GM20000 (cell line): ENCODE data around the gene COA3.

Experiments
- DNase-seq: peaks from one replicate; pipeline ENCODE4 v3.0.0; 2012; ENCODE audit warnings: low spot score
- TF ChIP-seq, protein P1 (sequence below): IDR thresholded peaks from 2 replicates; pipeline ENCODE4 v1.5.1; 2012; ENCODE audit warnings: mild to moderate bottlenecking, control low read depth; ENCODE audit errors: extremely low read depth, missing control alignments

Gene COA3

DNA sequence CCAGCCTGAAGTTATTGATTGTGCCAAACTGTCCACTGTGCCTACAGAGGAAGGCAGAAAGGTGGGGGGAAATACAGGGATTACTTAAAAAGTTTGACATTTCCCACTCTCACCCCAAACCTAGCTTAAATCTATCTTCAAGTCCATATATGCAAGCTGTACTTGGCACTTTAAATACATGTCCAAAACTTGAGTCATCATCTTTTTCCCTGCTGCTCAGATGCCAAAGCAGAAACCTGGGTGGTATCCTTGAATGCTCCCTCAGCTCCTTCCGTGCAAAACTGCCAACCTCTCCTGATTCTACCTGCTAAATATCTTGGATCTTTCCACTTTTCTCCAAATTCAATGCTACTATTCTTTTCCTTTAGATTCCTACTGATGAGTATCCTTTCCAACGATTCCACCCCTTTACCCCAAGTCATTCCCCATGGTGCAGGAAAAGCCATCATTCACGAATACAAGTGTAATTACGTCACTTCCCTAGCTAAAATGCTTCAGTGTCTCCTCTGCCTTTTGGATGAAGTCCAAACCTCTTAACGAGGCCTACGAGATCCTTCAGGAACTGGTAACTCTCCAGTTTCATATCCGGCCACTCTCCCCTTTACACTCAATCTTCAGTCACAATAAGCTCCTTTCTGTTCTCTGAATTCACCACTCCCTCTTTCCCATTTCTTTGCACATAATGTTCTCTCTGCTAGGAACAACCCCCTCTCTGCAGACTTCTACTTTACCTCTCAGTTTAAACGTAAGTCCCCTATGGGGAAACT lies 16.3 kb upstream of the COA3 start:
- TF ChIP-seq, protein P1, sequence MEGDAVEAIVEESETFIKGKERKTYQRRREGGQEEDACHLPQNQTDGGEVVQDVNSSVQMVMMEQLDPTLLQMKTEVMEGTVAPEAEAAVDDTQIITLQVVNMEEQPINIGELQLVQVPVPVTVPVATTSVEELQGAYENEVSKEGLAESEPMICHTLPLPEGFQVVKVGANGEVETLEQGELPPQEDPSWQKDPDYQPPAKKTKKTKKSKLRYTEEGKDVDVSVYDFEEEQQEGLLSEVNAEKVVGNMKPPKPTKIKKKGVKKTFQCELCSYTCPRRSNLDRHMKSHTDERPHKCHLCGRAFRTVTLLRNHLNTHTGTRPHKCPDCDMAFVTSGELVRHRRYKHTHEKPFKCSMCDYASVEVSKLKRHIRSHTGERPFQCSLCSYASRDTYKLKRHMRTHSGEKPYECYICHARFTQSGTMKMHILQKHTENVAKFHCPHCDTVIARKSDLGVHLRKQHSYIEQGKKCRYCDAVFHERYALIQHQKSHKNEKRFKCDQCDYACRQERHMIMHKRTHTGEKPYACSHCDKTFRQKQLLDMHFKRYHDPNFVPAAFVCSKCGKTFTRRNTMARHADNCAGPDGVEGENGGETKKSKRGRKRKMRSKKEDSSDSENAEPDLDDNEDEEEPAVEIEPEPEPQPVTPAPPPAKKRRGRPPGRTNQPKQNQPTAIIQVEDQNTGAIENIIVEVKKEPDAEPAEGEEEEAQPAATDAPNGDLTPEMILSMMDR: no peak
- DNase-seq: no peak

DNA sequence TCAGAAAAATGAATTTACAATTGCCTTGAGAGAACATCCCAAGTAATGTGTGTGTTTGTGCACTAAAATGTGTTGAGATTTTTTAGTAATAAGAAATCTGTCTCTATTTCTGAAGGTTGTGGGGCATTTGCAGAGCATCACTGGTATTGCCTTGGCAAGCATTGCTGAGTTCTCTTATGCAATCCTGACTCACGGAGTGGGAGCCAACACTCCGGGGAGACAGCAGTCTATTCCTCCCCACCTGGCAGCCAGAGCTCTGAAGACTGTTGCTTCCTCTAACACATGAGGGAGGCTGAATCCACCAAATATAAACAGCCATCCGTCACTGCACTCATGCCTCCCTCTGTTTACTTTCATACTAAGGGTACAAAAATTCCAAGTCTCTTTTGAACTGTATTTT lies 10.7 kb upstream of the COA3 start:
- TF ChIP-seq, protein P1: no peak
- DNase-seq: no peak

DNA sequence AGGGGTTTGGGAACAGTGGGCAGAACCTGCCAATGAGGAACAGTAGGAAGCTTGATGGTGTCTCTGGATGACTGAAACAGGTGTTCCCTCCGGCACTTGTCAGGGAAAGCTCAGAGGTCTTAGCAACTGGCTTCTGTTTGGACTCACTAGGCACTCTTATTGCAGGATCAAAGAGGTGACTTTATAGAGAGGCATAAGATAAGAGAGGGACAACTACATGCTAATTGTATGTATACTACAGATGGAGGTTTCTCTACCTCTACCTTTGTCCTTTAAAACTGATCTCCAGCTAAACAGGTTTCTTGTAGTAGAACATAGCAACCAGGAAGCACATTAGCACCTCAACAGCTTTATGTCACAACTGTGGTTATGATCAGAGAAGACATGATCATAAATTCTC lies 7.7 kb upstream of the COA3 start:
- DNase-seq: no peak
- TF ChIP-seq, protein P1: no peak

DNA sequence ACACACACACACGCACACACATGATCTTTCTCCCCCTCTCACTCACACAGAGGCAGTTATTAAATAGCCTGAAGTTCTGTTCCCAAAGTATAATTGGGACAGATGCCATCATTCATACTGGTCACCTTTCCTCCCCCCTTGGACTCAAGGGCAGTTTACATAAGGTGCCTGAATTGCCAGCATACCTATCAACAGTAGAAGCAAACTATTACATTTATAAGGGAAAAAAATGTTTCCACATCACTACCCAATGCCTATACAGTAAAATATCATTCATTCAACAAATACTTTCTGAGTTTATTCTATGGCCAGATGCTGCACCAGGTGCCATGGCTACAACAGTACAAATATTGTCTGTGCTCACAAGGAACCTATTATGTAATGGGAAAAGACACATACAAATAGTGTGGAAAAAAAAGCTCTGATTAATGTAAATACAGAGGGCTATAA lies 6.4 kb upstream of the COA3 start:
- TF ChIP-seq, protein P1: no peak
- no peak for DNase-seq

DNA sequence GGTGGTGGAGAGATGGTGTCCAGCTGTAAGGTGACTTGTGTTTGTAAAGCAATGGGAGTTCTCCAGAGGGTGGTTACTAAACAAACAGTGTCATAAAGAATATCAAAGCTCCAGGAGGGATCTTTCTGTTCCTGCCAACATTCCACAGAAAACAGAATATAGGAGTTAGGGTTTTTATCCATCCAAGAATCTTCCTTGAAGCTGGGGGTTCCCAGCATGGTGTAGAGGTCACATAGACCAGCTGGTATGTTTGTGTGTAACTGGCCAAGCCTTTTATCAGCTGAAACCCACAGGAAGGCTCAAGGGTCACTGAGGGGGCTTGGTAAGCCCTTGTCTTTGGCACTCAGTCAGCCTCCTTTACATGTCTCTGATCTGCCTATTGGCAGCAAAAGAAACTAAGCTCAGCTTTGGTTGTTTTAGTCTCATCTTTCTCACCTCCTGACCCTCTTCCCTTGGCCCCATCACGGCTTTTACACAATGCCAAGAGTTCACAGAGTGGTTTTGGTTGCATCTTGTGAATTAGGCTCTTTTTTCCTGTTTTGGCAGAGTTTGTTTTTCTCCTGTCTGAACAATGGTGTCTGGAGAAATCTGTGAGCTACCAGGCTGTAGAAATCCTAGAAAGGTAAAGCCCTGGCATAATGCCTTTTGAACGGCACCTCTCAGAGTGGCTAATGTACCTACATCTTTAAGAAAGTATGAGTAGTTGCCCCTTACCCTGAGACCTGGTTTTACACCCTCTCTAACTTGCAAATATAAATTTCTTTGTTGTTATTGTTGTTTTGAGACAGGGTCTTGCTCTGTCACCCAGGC lies 4.8 kb upstream of the COA3 start:
- DNase-seq: no peak
- TF ChIP-seq, protein P1: no peak

DNA sequence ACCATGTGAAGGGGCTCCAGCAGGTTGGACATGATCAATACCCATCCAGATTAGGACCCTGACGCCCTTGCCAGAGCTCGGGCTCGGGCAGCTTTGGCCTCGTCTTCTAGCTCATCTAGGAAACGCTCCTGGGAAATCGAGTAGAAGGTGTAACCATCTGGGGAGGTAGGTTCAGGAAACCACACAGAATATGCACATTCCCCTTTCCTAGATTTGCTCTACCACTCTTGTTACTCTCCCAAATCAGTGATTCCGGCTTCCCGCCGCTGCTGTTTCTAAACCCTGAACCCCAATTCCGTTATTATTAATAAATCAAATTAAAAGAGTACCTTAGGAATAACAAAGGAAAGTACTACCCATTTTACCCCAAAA lies 507 bp downstream of the COA3 start:
- TF ChIP-seq, protein P1: no peak
- no peak for DNase-seq
